Astrocyte of the spinal cord (primary cell): ENCODE results near the gene KCNMB2.

Source experiments
- DNase-seq: peaks from one replicate; pipeline ENCODE4 v3.0.0; 2011; ENCODE audit warnings: low read depth, low spot score
- H3K4me3 ChIP-seq: 2 replicates; pipeline ENCODE4 v1.5.1; 2011; ENCODE audit warnings: low read depth, mild to moderate bottlenecking, low read length, moderate library complexity
- in situ Hi-C: cut with HindIII; loops from 2 replicates; pipeline ENCODE4 v1.10.0; 2017; ENCODE audit warnings: low sequenced_read_pairs
- TF ChIP-seq, protein P1 (sequence below): IDR thresholded peaks from 2 replicates; pipeline ENCODE4 v1.5.1; 2012; ENCODE audit warnings: low read depth, mild to moderate bottlenecking, low read length, inconsistent platforms

The KCNMB2 gene

DNA sequence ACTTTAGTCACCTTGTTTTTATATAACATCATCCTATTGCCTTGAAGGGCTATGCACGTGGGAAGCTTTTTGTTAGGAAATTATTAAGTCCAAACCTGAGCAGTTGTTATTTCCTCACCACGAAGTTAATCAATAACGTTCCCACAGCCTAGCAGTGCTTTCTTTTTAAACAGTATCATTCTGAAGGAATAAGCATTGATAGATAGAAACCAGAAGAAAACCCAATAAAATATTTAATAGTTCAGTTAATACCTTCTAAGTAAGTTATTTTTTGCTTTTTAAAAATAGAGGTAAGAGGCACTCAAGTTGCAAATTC lies 149.3 kb downstream of the KCNMB2 start:
- in situ Hi-C loops: no loop called here
- no peak overlapping the region for H3K4me3 ChIP-seq
- DNase-seq: no peak
- TF ChIP-seq, protein P1, sequence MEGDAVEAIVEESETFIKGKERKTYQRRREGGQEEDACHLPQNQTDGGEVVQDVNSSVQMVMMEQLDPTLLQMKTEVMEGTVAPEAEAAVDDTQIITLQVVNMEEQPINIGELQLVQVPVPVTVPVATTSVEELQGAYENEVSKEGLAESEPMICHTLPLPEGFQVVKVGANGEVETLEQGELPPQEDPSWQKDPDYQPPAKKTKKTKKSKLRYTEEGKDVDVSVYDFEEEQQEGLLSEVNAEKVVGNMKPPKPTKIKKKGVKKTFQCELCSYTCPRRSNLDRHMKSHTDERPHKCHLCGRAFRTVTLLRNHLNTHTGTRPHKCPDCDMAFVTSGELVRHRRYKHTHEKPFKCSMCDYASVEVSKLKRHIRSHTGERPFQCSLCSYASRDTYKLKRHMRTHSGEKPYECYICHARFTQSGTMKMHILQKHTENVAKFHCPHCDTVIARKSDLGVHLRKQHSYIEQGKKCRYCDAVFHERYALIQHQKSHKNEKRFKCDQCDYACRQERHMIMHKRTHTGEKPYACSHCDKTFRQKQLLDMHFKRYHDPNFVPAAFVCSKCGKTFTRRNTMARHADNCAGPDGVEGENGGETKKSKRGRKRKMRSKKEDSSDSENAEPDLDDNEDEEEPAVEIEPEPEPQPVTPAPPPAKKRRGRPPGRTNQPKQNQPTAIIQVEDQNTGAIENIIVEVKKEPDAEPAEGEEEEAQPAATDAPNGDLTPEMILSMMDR: no peak

DNA sequence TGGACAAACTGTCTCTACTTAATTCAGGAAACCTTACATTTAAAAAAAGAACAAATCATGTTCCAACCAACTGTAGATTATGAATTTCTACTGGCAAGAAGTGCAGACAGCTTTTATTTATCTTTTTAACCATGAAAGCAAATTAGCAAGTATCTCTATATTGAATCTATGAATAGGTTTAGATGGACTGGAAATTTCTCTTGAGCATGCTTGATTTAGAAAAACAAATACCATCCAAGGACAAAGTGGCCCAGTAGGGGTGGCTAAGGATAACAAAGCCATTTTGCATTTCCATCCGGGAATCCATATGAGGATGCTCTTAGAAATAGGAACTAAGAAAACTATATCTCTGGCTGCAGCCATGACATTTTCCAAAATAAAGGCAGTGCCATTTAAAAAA lies 150.6 kb downstream of the KCNMB2 start:
- in situ Hi-C loops: no loop called here
- H3K4me3 ChIP-seq: no peak overlapping the region
- TF ChIP-seq, protein P1: no peak
- no peak for DNase-seq

- no peak for DNase-seq
- TF ChIP-seq, protein P1: no peak
- in situ Hi-C loops: no loop called here
- H3K4me3 ChIP-seq: no peak overlapping the region
Observed at GRCh38 chr3:178690571-178690970, 154.3 kb downstream of the KCNMB2 start.

- in situ Hi-C loops: no loop called here
Observed at GRCh38 chr3:178699364-178699763, 163.1 kb downstream of the KCNMB2 start.

GRCh38 chr3:178699810-178700209 lies 163.6 kb downstream of the KCNMB2 start:
- no peak overlapping the region for H3K4me3 ChIP-seq
- TF ChIP-seq, protein P1: no peak
- DNase-seq: peak; percentile 50
- in situ Hi-C loops: no loop called here

More at GRCh38 chr3:178699364-178699763, 163.1 kb downstream of the KCNMB2 start:
- no peak overlapping the region for H3K4me3 ChIP-seq
- no peak for DNase-seq
- TF ChIP-seq, protein P1: no peak

DNA sequence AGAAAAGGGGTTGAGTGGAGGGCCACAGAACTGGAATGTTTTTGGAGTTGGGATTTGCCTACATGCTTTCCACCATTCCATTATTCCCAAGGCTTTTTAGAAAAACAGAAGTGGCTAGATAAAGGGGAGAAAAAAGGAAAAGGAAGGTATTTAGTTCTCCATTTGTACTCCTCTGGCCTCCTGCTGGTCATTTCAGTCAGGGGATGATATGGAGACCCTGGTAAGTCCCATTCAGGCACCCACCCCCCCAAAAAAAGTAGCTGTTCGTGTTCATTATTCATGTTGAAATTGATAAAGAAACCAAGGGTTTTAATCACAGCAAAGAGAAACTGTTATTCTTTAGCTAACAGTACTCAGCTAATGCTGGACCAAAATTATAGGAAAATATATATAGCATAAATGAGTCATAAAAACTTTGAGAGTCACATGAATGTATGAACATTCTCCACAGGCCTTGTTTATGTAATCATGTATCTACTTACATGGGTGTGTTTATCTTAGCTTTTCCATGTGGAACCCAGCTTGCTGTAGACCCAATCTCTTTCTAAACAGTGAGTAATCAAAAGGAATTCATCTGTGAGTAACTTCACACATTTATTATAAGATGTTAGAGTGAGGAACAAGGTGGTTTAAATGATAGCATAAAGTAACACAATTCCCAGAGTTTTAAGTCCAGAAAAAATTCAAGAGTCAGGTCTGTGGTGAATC lies 167.2 kb downstream of the KCNMB2 start:
- in situ Hi-C loops: no loop called here
- no peak overlapping the region for H3K4me3 ChIP-seq
- TF ChIP-seq, protein P1: peak; percentile 24
- DNase-seq: peak; percentile 85

GRCh38 chr3:178705925-178706324 lies 169.7 kb downstream of the KCNMB2 start:
- H3K4me3 ChIP-seq: no peak overlapping the region
- DNase-seq: peak; percentile 53
- TF ChIP-seq, protein P1: no peak
- in situ Hi-C loops: no loop called here
